A549 (cell line): ENCODE results near the gene GABRD. TPM values are rescaled to one million over a fixed set of nuclear protein-coding genes. Genes with fewer than 3 reads are reported as not detected.

ENCODE experiments used
- ATAC-seq, 2 experiments: fragments of 200-7000 bp in 1 of 2; fragments of >200 bp in 1 of 2; cut with Nextera tagmentation in 1 of 2; cut with Tn5 transposase in 1 of 2; 3 replicates each; pipeline versions ENCODE4 v1.8.0 to v1.9.1; 2018 to 2020; ENCODE audit warnings: mild to moderate bottlenecking in 1 of 2, moderate library complexity in 1 of 2
- CTCF ChIA-PET: fragments of 300-600 bp; sonication (Branson Sonifier 250); formaldehyde crosslinking; extraction: SDS; loops from one replicate; lab custom pipeline; 2021; ENCODE audit warnings: antibody characterized with exemption, inconsistent platforms; lab: Yijun Ruan, JAX
- POLR2A ChIA-PET: fragments of 350-600 bp; formaldehyde crosslinking; extraction: SDS; loops from one replicate; lab custom pipeline; 2021; ENCODE audit warnings: antibody characterized with exemption, inconsistent platforms; lab: Yijun Ruan, JAX
- DNase-seq, 2 experiments: peaks; one replicate each; pipeline versions ENCODE4 v3.0.0 to v3.0.0-alpha.2; 2011 to 2016; ENCODE audit warnings: low read depth in 1 of 2, low spot score in 1 of 2
- FAIRE-seq: peaks from 2 replicates; lab custom pipeline; 2011; peaks lifted over from hg19 to GRCh38; lab: Jason Lieb, UNC
- H3K27ac ChIP-seq, 2 experiments: fragments of >200 bp; sonication (Bioruptor Twin); formaldehyde crosslinking; 3 replicates each; pipeline ENCODE4 v1.5.1; 2016 to 2017
- H3K4me1 ChIP-seq: fragments of >200 bp; sonication (Bioruptor Twin); formaldehyde crosslinking; 3 replicates; pipeline ENCODE4 v1.6.1; 2016
- H3K4me2 ChIP-seq: fragments of >200 bp; sonication (Bioruptor Twin); formaldehyde crosslinking; 3 replicates; pipeline ENCODE4 v1.6.1; 2016
- H3K4me3 ChIP-seq: fragments of >200 bp; sonication (Bioruptor Twin); formaldehyde crosslinking; 3 replicates; pipeline ENCODE4 v1.5.1; 2016
- H3K9me3 ChIP-seq: fragments of >200 bp; sonication (Bioruptor Twin); formaldehyde crosslinking; 3 replicates; pipeline ENCODE4 v1.6.1; 2016
- BCL3 ChIP-seq: fragments of >200 bp; sonication (Bioruptor Twin); formaldehyde crosslinking; IDR thresholded peaks from 3 replicates; pipeline ENCODE4 v1.6.1; 2016
- CBX8 ChIP-seq: fragments of 200-600 bp; sonication (generic); IDR thresholded peaks from 2 replicates; pipeline ENCODE4 v1.6.1; 2016
- CTCF ChIP-seq: fragments of >200 bp; sonication (Bioruptor Twin); formaldehyde crosslinking; IDR thresholded peaks from 3 replicates; pipeline ENCODE4 v1.5.1; 2016
- JUN ChIP-seq, 2 experiments: fragments of >200 bp; sonication (Bioruptor Twin); formaldehyde crosslinking; IDR thresholded peaks; 2 replicates in 1 of 2; 3 replicates in 1 of 2; pipeline ENCODE4 v1.6.1; 2016 to 2017
- MAX ChIP-seq: IDR thresholded peaks from 2 replicates; pipeline ENCODE4 v1.6.1; 2012
- NR3C1 ChIP-seq: fragments of >200 bp; sonication (Bioruptor Twin); formaldehyde crosslinking; IDR thresholded peaks from 3 replicates; pipeline ENCODE4 v1.6.1; 2017
- PHF8 ChIP-seq: fragments of 200-600 bp; sonication (generic); IDR thresholded peaks from 2 replicates; pipeline ENCODE4 v1.6.1; 2016; ENCODE audit warnings: low read depth, mild to moderate bottlenecking, antibody characterized with exemption, moderate library complexity, borderline replicate concordance
- POLR2A ChIP-seq: IDR thresholded peaks from 2 replicates; pipeline ENCODE4 v1.6.1; 2012; ENCODE audit warnings: mild to moderate bottlenecking, low read length
- RFX5 ChIP-seq: fragments of 450-650 bp; IDR thresholded peaks from 2 replicates; pipeline ENCODE4 v1.7.1; 2014; ENCODE audit warnings: antibody characterized with exemption, mild to moderate bottlenecking, moderate library complexity
- SMC3 ChIP-seq: fragments of >200 bp; sonication (Bioruptor Twin); formaldehyde crosslinking; IDR thresholded peaks from 3 replicates; pipeline ENCODE4 v1.6.1; 2018; ENCODE audit warnings: inconsistent platforms
- ZC3H11A ChIP-seq: fragments of 450-650 bp; IDR thresholded peaks from 2 replicates; pipeline ENCODE4 v1.6.1; 2014; ENCODE audit warnings: antibody characterized with exemption, mild to moderate bottlenecking
- ZSCAN20 ChIP-seq: fragments of 250-450 bp; sonication (Bioruptor Pico); IDR thresholded peaks from 2 replicates; pipeline ENCODE4 v1.8.0; 2022; ENCODE audit warnings: mild to moderate bottlenecking, moderate library complexity
- WGBS: methylation state at CpG from one replicate; pipeline ENCODE4 v1.1.6; 2017; ENCODE audit errors: missing lambda C conversion rate; 5-methylcytosine and 5-hydroxymethylcytosine counted together
- polyA plus RNA-seq, 4 experiments: library from polyadenylated mRNA; depleted of rRNA in 3 of 4; stranded (reverse); fragments of >200 nt; fragmentation: RNase III in 1 of 4; extraction: RNeasy Plus Mini Kit Qiagen cat#74134 plus additional on column Dnase treatment in 1 of 4; gene quantifications; 2 replicates in 3 of 4; 3 replicates in 1 of 4; pipeline ENCODE4 v1.2.3, GENCODE V29; 2011 to 2017

The GABRD gene
- polyA plus RNA-seq, 2 of the 4 experiments (the other 2 are of a cell fraction): 0.12 to 0.52 TPM

GRCh38 chr1:2049225-2049717, 30.1 kb downstream of the GABRD start:
- H3K4me3 ChIP-seq: peak overlapping the region; percentile 90
- FAIRE-seq (no peak), DNase-seq (peak; percentile 56 to 64), ATAC-seq (peak; percentile 70 to 81)
- ChIA-PET POLR2A (no interaction called here), CTCF (interaction anchor here (0.9 to 2.4 kb wide), 10 partner anchors 13 to 147 kb away, joined by 3 to 13 read pairs (median 3); no protein-coding TSS in a partner anchor)
- H3K27ac ChIP-seq: peak overlapping the region; percentile 76 to 97; a peak in 5 of 6 replicates
- H3K9me3 ChIP-seq: no peaks in the 10 kb centered on the region
- peak overlapping the region; percentile 86 for H3K4me2 ChIP-seq
- TF ChIP-seq MAX: no peak
- TF ChIP-seq CTCF: 0 out of 3 replicates have a peak, but pooled peaks have one; percentile 8
- 72% methylated on average over 8 of the region's 14 CpGs for WGBS
- 0 out of 3 replicates have a peak, but pooled peaks cover 2% of the 10 kb centered on the region for H3K4me1 ChIP-seq

GRCh38 chr1:2049718-2050431, 30.7 kb downstream of the GABRD start, which contains the start of gene PRKCZ:
Gene PRKCZ (plus strand): TSS chr1:2050411. CDS start chr1:2050631, 220 bp downstream.
- FAIRE-seq (no peak), ATAC-seq (peak; percentile 77 to 86), DNase-seq (peak; percentile 76 to 86)
- ChIA-PET CTCF (interaction anchor here (1.1 to 2.4 kb wide), 4 partner anchors 90 to 145 kb away, joined by 3 to 13 read pairs (median 4); no protein-coding TSS in a partner anchor), POLR2A (interaction anchor here (0.7 kb wide), 1 partner anchor 536 kb away, joined by 4 read pairs; no protein-coding TSS in a partner anchor)
- Histone ChIP-seq H3K27ac (peak within 1 kb of the TSS; percentile 85 to 97), H3K4me3 (peak within 1 kb of the TSS; percentile 90), H3K9me3 (no peaks in the 10 kb centered on the region), H3K4me1 (0 out of 3 replicates have a peak, but pooled peaks cover 2% of the 10 kb centered on the region), H3K4me2 (peak within 1 kb of the TSS; percentile 86)
- WGBS: 14% methylated on average over 9 of the region's 83 CpGs
- TF ChIP-seq SMC3 (no peak), POLR2A (peak; percentile 47), JUN (IDR thresholded peaks at IDR 0.05) (0 out of 5 replicates have a peak, but pooled peaks of 1 of the 2 experiments have one; percentile 6), PHF8 (peak; percentile 54; the same call in 1 of the 2 replicates), NR3C1 (no peak), ZSCAN20 (no peak), ZC3H11A (no peak), RFX5 (peak; percentile 92)

- ChIA-PET POLR2A (interaction anchor here (0.7 kb wide), 1 partner anchor 535 kb away, joined by 4 read pairs; no protein-coding TSS in a partner anchor), CTCF (interaction anchor here (1.0 to 1.1 kb wide), 3 partner anchors 14 to 124 kb away, joined by 3 read pairs; no protein-coding TSS in a partner anchor)
- Histone ChIP-seq H3K9me3 (no peaks in the 10 kb centered on the region), H3K27ac (peak overlapping the region; percentile 85 to 97), H3K4me1 (0 out of 3 replicates have a peak, but pooled peaks cover 2% of the 10 kb centered on the region), H3K4me3 (peak overlapping the region; percentile 90), H3K4me2 (peak overlapping the region; percentile 72)
- ATAC-seq (peak; percentile 1 to 27; a peak in 5 of 6 replicates), DNase-seq (peak in 1 of 2 experiments; percentile 35), FAIRE-seq (no peak)
- no CpG with 5 or more reads among the region's 51 CpGs for WGBS
- TF ChIP-seq JUN (IDR thresholded peaks at IDR 0.05) (peak in 1 of 2 experiments; percentile 35; a peak in 1 of 5 replicates), MAX (0 out of 2 replicates have a peak, but pooled peaks have one; percentile 9), CBX8 (no peak)
- TF ChIP-seq, all 56 proteins: peak for 2
Measured at GRCh38 chr1:2050461-2050792, 31.3 kb downstream of the GABRD start.

- POLR2A ChIA-PET: no interaction called here
- FAIRE-seq (no peak), DNase-seq (no peak), ATAC-seq (no peak)
- CTCF ChIA-PET: interaction anchor here (1.0 kb wide), 1 partner anchor 14 kb away, joined by 3 read pairs; no protein-coding TSS in a partner anchor
- Histone ChIP-seq H3K4me2 (peak overlapping the region; percentile 72), H3K4me1 (0 out of 3 replicates have a peak, but pooled peaks cover 2% of the 10 kb centered on the region), H3K9me3 (no peaks in the 10 kb centered on the region), H3K27ac (peak overlapping the region; percentile 85 to 97), H3K4me3 (peak overlapping the region; percentile 90)
- WGBS: 41% methylated on average over 52 of the region's 84 CpGs
- TF ChIP-seq BCL3: no peak
Measured at GRCh38 chr1:2050793-2051682, 31.9 kb downstream of the GABRD start.
